ENCODE results near the gene GRHL3. TPM values are rescaled to one million over a fixed set of nuclear protein-coding genes. Genes with fewer than 3 reads are reported as not detected.

Gene GRHL3
- total RNA-seq, 1 experiment from 2014 or later: 1.4 TPM

DNA sequence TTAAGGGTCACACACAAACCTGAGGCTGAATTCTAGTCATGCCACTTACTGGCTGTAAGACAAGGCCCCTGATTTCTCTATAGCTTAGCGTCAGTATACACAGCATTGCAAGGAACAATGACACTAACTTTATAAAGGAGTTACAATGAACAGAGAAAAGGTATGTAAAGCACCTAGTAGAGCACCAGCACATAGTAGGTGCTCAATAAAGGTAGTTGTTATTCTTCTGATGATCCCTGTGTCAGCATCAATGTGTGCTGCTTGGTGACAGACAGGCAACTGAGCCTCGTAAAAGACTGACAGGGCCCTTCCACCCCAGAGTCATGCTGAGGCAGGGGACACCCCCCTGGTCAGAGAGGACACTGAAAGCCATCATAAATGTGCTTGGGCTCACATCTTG is 43.2 kb downstream of the GRHL3 start:
- no peak overlapping the region for H3K4me3 Mint-ChIP-seq (ENCODE audit: low read depth, unreplicated experiment)

DNA sequence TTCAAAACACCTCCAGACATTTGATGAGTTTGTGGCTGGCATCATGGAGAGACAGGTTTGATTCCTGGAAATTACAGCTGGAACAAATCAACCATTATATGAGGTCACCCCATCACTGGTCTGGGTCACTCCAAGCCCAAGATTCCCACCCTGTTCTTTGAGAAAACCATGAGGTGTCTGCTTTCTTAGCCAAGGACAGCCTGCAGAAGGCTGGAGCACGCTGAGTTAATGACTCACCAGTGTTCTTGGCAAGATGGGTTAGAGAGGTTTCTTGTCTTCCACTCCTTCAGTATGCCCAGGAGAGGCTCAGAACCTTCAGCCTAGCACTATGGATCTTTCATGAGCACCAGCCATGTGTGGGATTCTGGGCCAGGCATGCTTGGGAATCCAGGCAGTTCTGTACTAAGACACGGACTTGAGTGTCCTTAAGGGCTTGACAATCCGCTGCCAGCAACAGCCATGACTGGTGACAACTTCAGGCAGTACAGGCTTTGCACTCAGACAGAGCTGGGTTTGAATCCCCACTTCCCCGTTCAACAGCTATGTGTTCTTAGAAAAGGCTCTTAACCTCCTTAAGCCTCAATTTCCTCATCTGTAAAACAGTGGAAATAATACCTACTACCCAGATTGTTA is 43.9 kb downstream of the GRHL3 start:
- intact Hi-C loops (cut with micrococcal nuclease; ENCODE audit: unreplicated experiment): no loop called here
- Mint-ChIP-seq H3K4me3 (ENCODE audit: low read depth, unreplicated experiment) (no peak overlapping the region), H3K4me1 (ENCODE audit: low read depth, unreplicated experiment) (no peaks in the 10 kb centered on the region), H3K27ac (ENCODE audit: unreplicated experiment) (no peak overlapping the region), H3K27me3 (ENCODE audit: unreplicated experiment) (no peaks in the 10 kb centered on the region), H3K9me3 (ENCODE audit: low read depth, unreplicated experiment) (no peaks in the 10 kb centered on the region), H3K36me3 (ENCODE audit: insufficient read depth, unreplicated experiment) (no peaks in the 10 kb centered on the region)
- no peak for DNase-seq
- CTCF ChIA-PET: no interaction called here
- no TSS peak for BruUV-seq (replicated peaks)
- TF ChIP-seq, protein P1, sequence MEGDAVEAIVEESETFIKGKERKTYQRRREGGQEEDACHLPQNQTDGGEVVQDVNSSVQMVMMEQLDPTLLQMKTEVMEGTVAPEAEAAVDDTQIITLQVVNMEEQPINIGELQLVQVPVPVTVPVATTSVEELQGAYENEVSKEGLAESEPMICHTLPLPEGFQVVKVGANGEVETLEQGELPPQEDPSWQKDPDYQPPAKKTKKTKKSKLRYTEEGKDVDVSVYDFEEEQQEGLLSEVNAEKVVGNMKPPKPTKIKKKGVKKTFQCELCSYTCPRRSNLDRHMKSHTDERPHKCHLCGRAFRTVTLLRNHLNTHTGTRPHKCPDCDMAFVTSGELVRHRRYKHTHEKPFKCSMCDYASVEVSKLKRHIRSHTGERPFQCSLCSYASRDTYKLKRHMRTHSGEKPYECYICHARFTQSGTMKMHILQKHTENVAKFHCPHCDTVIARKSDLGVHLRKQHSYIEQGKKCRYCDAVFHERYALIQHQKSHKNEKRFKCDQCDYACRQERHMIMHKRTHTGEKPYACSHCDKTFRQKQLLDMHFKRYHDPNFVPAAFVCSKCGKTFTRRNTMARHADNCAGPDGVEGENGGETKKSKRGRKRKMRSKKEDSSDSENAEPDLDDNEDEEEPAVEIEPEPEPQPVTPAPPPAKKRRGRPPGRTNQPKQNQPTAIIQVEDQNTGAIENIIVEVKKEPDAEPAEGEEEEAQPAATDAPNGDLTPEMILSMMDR (IDR thresholded peaks at IDR 0.05; ENCODE audit: unreplicated experiment): no peak

More for the DNA sequence above, 43.2 kb downstream of the GRHL3 start:
- intact Hi-C loops (cut with micrococcal nuclease; ENCODE audit: unreplicated experiment): no loop called here
- Mint-ChIP-seq H3K4me1 (ENCODE audit: low read depth, unreplicated experiment) (no peaks in the 10 kb centered on the region), H3K9me3 (ENCODE audit: low read depth, unreplicated experiment) (no peaks in the 10 kb centered on the region), H3K27ac (ENCODE audit: unreplicated experiment) (no peak overlapping the region), H3K36me3 (ENCODE audit: insufficient read depth, unreplicated experiment) (no peaks in the 10 kb centered on the region), H3K27me3 (ENCODE audit: unreplicated experiment) (no peaks in the 10 kb centered on the region)
- BruUV-seq (replicated peaks): no TSS peak
- TF ChIP-seq, protein P1 (IDR thresholded peaks at IDR 0.05; ENCODE audit: unreplicated experiment): no peak
- CTCF ChIA-PET: no interaction called here
- no peak for DNase-seq

DNA sequence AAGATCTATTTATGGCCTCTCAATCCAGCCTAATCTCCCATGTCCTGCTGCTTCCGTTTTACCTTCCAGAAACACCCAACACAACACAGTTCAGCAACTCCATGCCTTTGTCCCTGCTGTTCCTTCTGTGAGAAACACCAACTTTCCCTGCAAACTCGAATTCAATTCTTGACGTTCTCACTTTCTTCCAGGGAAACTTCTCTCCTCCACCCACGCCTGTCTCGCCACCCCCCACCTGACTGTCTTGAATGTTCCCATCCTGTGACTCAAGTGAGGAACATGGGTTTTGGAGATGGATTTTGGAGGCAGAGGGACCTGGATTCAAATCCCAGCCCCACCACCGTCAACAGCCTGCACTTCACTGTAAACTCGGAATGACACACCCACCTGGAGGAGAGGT is 44.8 kb downstream of the GRHL3 start:
- Mint-ChIP-seq H3K36me3 (ENCODE audit: insufficient read depth, unreplicated experiment) (no peaks in the 10 kb centered on the region), H3K4me1 (ENCODE audit: low read depth, unreplicated experiment) (no peaks in the 10 kb centered on the region), H3K27me3 (ENCODE audit: unreplicated experiment) (no peaks in the 10 kb centered on the region), H3K9me3 (ENCODE audit: low read depth, unreplicated experiment) (no peaks in the 10 kb centered on the region), H3K27ac (ENCODE audit: unreplicated experiment) (no peak overlapping the region), H3K4me3 (ENCODE audit: low read depth, unreplicated experiment) (no peak overlapping the region)
- DNase-seq: no peak
- TF ChIP-seq, protein P1 (IDR thresholded peaks at IDR 0.05; ENCODE audit: unreplicated experiment): no peak
- intact Hi-C loops (cut with micrococcal nuclease; ENCODE audit: unreplicated experiment): no loop called here
- CTCF ChIA-PET: no interaction called here
- BruUV-seq (replicated peaks): no TSS peak

DNA sequence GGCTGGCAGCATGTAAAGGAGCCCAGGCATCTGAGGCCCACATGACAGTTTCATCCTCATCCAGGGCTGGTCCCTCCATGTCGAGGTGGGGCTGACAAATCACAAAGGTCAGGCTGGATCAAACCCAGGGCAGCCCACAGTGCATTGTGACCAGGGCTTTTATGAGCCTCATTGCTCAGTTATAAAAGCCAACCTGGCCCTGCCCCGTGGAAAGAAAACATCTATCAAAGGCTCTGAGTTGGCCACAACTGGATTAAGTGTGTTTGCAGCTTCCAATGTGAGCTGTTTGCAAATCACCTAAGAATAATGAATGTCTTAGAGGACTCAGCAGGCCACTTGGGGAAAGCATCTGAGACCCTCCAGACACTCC is 45.4 kb downstream of the GRHL3 start:
- DNase-seq: no peak
- no TSS peak for BruUV-seq (replicated peaks)
- Mint-ChIP-seq H3K4me3 (ENCODE audit: low read depth, unreplicated experiment) (no peak overlapping the region), H3K36me3 (ENCODE audit: insufficient read depth, unreplicated experiment) (no peaks in the 10 kb centered on the region), H3K27me3 (ENCODE audit: unreplicated experiment) (no peaks in the 10 kb centered on the region), H3K27ac (ENCODE audit: unreplicated experiment) (no peak overlapping the region), H3K4me1 (ENCODE audit: low read depth, unreplicated experiment) (no peaks in the 10 kb centered on the region), H3K9me3 (ENCODE audit: low read depth, unreplicated experiment) (no peaks in the 10 kb centered on the region)
- CTCF ChIA-PET: no interaction called here
- intact Hi-C loops (cut with micrococcal nuclease; ENCODE audit: unreplicated experiment): no loop called here
- TF ChIP-seq, protein P1 (IDR thresholded peaks at IDR 0.05; ENCODE audit: unreplicated experiment): no peak

All from Calu3 (cell line).